OCI-LY7 (cell line): ENCODE measurements around the gene GRM1.

Source experiments
- EZH2phosphoT487 ChIP-seq: fragments of 200-600 bp; sonication (generic); IDR thresholded peaks from 2 replicates; pipeline ENCODE4 v1.6.1; 2018; ENCODE audit warnings: low read depth, borderline replicate concordance, mild to moderate bottlenecking, mixed run types, antibody characterized with exemption, low read length, moderate library complexity, mixed read lengths
- TF ChIP-seq, protein P1 (sequence below): fragments of 200-600 bp; sonication (generic); conservative IDR thresholded peaks from 2 replicates; pipeline ENCODE4 v1.5.1; 2014; ENCODE audit warnings: mild to moderate bottlenecking, antibody characterized with exemption, low read length, moderate library complexity, mixed read lengths

GRCh38 chr6:146341493-146342230 lies 312.8 kb downstream of the GRM1 start:
- TF ChIP-seq, protein P1, sequence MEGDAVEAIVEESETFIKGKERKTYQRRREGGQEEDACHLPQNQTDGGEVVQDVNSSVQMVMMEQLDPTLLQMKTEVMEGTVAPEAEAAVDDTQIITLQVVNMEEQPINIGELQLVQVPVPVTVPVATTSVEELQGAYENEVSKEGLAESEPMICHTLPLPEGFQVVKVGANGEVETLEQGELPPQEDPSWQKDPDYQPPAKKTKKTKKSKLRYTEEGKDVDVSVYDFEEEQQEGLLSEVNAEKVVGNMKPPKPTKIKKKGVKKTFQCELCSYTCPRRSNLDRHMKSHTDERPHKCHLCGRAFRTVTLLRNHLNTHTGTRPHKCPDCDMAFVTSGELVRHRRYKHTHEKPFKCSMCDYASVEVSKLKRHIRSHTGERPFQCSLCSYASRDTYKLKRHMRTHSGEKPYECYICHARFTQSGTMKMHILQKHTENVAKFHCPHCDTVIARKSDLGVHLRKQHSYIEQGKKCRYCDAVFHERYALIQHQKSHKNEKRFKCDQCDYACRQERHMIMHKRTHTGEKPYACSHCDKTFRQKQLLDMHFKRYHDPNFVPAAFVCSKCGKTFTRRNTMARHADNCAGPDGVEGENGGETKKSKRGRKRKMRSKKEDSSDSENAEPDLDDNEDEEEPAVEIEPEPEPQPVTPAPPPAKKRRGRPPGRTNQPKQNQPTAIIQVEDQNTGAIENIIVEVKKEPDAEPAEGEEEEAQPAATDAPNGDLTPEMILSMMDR = no peak
- TF ChIP-seq EZH2phosphoT487 = no peak
